ENCODE measurements around the gene ARPC5.
"Not testable (repeated sequence)": the region's sequence is repeated elsewhere in the genome, so short reads cannot be mapped to it uniquely, and the experiment has no call there.

ARPC5 gene

GRCh38 chr1:183645531-183645930, 9.9 kb upstream of the ARPC5 start:
- no peak for DNase-seq

- DNase-seq, result no peak
Measured at GRCh38 chr1:183642166-183642565, 6.6 kb upstream of the ARPC5 start.

GRCh38 chr1:183640193-183640592, 4.6 kb upstream of the ARPC5 start:
- DNase-seq, result no peak

- no peak for DNase-seq
Measured at GRCh38 chr1:183638649-183639387, 3.2 kb upstream of the ARPC5 start.

GRCh38 chr1:183636783-183637182, 1.2 kb upstream of the ARPC5 start:
- no peak for DNase-seq

- DNase-seq, result no peak
Measured at GRCh38 chr1:183636334-183636682, 725 bp upstream of the ARPC5 start.

GRCh38 chr1:183635099-183635605, 431 bp downstream of the ARPC5 start:
- DNase-seq, result no peak

GRCh38 chr1:183634429-183635065, 1.0 kb downstream of the ARPC5 start:
- DNase-seq, result no peak

GRCh38 chr1:183633676-183634343, 1.8 kb downstream of the ARPC5 start:
- no peak for DNase-seq

GRCh38 chr1:183632964-183633363, 2.6 kb downstream of the ARPC5 start:
- DNase-seq, result no peak

GRCh38 chr1:183632114-183632513, 3.5 kb downstream of the ARPC5 start:
- no peak for DNase-seq

GRCh38 chr1:183630748-183631147, 4.8 kb downstream of the ARPC5 start:
- no peak for DNase-seq

GRCh38 chr1:183628537-183628936, 7.0 kb downstream of the ARPC5 start:
- DNase-seq, result no peak

GRCh38 chr1:183626236-183626635, 9.3 kb downstream of the ARPC5 start:
- not testable (repeated sequence) for DNase-seq

GRCh38 chr1:183622884-183623785, 12.4 kb downstream of the ARPC5 start:
- peak; percentile 60 for DNase-seq

GRCh38 chr1:183622013-183622412, 13.6 kb downstream of the ARPC5 start:
- no peak for DNase-seq

GRCh38 chr1:183620311-183620710, 15.3 kb downstream of the ARPC5 start:
- no peak for DNase-seq

GRCh38 chr1:183619781-183620180, 15.8 kb downstream of the ARPC5 start:
- DNase-seq, result no peak

GRCh38 chr1:183618202-183618601, 17.4 kb downstream of the ARPC5 start:
- DNase-seq, result not testable (repeated sequence)

- not testable (repeated sequence) for DNase-seq
Measured at GRCh38 chr1:183612975-183613374, 22.6 kb downstream of the ARPC5 start.

- no peak for DNase-seq
Measured at GRCh38 chr1:183612407-183612806, 23.2 kb downstream of the ARPC5 start.

- no peak for DNase-seq
Measured at GRCh38 chr1:183611021-183611420, 24.6 kb downstream of the ARPC5 start.
